IMR-90 (cell line): ENCODE measurements around the gene POLR2I. TPM values are rescaled to one million over a fixed set of nuclear protein-coding genes. Genes with fewer than 3 reads are reported as not detected.

Experiments
- ATAC-seq: fragments of 200-7000 bp; cut with Tn5 transposase; 2 replicates; pipeline ENCODE4 v1.9.1; 2020; ENCODE audit warnings: low read depth, mild to moderate bottlenecking, moderate library complexity
- BruUV-seq: library from RNA; stranded (reverse); fragments of 400-500 nt; replicated peaks from 2 replicates; lab custom pipeline; 2021; lab: Mats Ljungman, UMichigan
- CTCF ChIA-PET: fragments of 300-600 bp; formaldehyde crosslinking; extraction: SDS; loops from one replicate; lab custom pipeline; 2021; ENCODE audit warnings: antibody characterized with exemption; lab: Yijun Ruan, JAX
- POLR2A ChIA-PET: fragments of 300-600 bp; sonication (Branson Sonifier 250); formaldehyde crosslinking; loops from one replicate; lab custom pipeline; 2022; ENCODE audit warnings: antibody characterized with exemption; ENCODE audit not compliant: unreplicated experiment; lab: Charles Lee
- DNase-seq: peaks from one replicate; pipeline ENCODE4 v3.0.0; 2013
- H2AFZ ChIP-seq: replicated peaks from 2 replicates; pipeline ENCODE3; 2013; ENCODE audit warnings: low read length, mild to moderate bottlenecking; ENCODE audit not compliant: poor library complexity
- H2AK5ac ChIP-seq: 2 replicates; pipeline ENCODE4 v1.6.1; 2013; ENCODE audit warnings: low read depth, low read length, inconsistent platforms
- H2AK9ac ChIP-seq: replicated peaks from 2 replicates; pipeline ENCODE3; 2013; ENCODE audit warnings: mild to moderate bottlenecking, low read depth, low read length, moderate library complexity; ENCODE audit not compliant: poor library complexity
- H2BK120ac ChIP-seq: 2 replicates; pipeline ENCODE4 v1.6.1; 2013; ENCODE audit warnings: low read depth, low read length, inconsistent platforms
- H2BK15ac ChIP-seq: 3 replicates; pipeline ENCODE4 v1.6.1; 2013; ENCODE audit warnings: low read depth, low read length, inconsistent platforms
- H2BK20ac ChIP-seq: 2 replicates; pipeline ENCODE4 v1.6.1; 2013; ENCODE audit warnings: low read depth, mild to moderate bottlenecking, inconsistent platforms, low read length, moderate library complexity
- H2BK5ac ChIP-seq: 2 replicates; pipeline ENCODE4 v1.6.1; 2013; ENCODE audit warnings: mild to moderate bottlenecking, low read depth, low read length, inconsistent platforms; ENCODE audit not compliant: poor library complexity, severe bottlenecking
- H3K14ac ChIP-seq: replicated peaks from 2 replicates; pipeline ENCODE4 v1.6.1; 2013; ENCODE audit warnings: low read depth, low read length, inconsistent platforms
- H3K18ac ChIP-seq: 2 replicates; pipeline ENCODE4 v1.6.1; 2013; ENCODE audit warnings: low read depth, low read length, control low read depth
- H3K23ac ChIP-seq: 2 replicates; pipeline ENCODE4 v1.6.1; 2013; ENCODE audit warnings: low read depth, low read length, inconsistent platforms
- H3K27ac ChIP-seq: 2 replicates; pipeline ENCODE4 v1.5.1; 2013; ENCODE audit warnings: mild to moderate bottlenecking, control low read depth, low read length; ENCODE audit not compliant: insufficient read depth
- H3K27me3 ChIP-seq: 2 replicates; pipeline ENCODE4 v1.6.1; 2013; ENCODE audit warnings: low read length; ENCODE audit not compliant: control insufficient read depth, insufficient read depth
- H3K36me3 ChIP-seq: 2 replicates; pipeline ENCODE4 v1.6.1; 2013; ENCODE audit warnings: low read length, mixed read lengths; ENCODE audit not compliant: control insufficient read depth, insufficient read depth
- H3K4ac ChIP-seq: 2 replicates; pipeline ENCODE4 v1.6.1; 2013; ENCODE audit warnings: low read depth, low read length, inconsistent platforms
- H3K4me1 ChIP-seq: 2 replicates; pipeline ENCODE4 v1.6.1; 2013; ENCODE audit warnings: low read length, mixed read lengths; ENCODE audit not compliant: control insufficient read depth, insufficient read depth
- H3K4me2 ChIP-seq: 2 replicates; pipeline ENCODE4 v1.6.1; 2013; ENCODE audit warnings: low read depth, mild to moderate bottlenecking, control low read depth, low read length, moderate library complexity
- H3K4me3 ChIP-seq: 2 replicates; pipeline ENCODE4 v1.5.1; 2013; ENCODE audit warnings: low read depth, mild to moderate bottlenecking, control low read depth, low read length, moderate library complexity; ENCODE audit not compliant: insufficient read depth
- H3K56ac ChIP-seq: 2 replicates; pipeline ENCODE4 v1.6.1; 2013; ENCODE audit warnings: low read length, inconsistent platforms; ENCODE audit not compliant: insufficient read depth; ENCODE audit errors: extremely low read depth
- H3K79me1 ChIP-seq, 2 experiments: 2 replicates each; pipeline ENCODE4 v1.6.1; 2013; ENCODE audit warnings: low read length in 2 of 2, inconsistent platforms in 1 of 2, low read depth in 1 of 2
- H3K9ac ChIP-seq: 2 replicates; pipeline ENCODE4 v1.6.1; 2013; ENCODE audit warnings: low read depth, low read length, control low read depth
- H3K9me1 ChIP-seq: 2 replicates; pipeline ENCODE4 v1.6.1; 2013; ENCODE audit warnings: low read length, inconsistent platforms; ENCODE audit not compliant: insufficient read depth
- H3K9me3 ChIP-seq: 2 replicates; pipeline ENCODE4 v1.6.1; 2013; ENCODE audit warnings: low read length; ENCODE audit not compliant: control insufficient read depth, insufficient read depth
- H4K20me1 ChIP-seq: 2 replicates; pipeline ENCODE4 v1.6.1; 2013; ENCODE audit warnings: low read length, inconsistent platforms; ENCODE audit not compliant: insufficient read depth
- H4K5ac ChIP-seq: 2 replicates; pipeline ENCODE4 v1.6.1; 2013; ENCODE audit warnings: mild to moderate bottlenecking, low read depth, low read length, control low read depth
- H4K8ac ChIP-seq, 2 experiments: 2 replicates each; pipeline ENCODE4 v1.6.1; 2013; ENCODE audit warnings: low read depth in 2 of 2, low read length in 2 of 2, control low read depth in 1 of 2, inconsistent platforms in 1 of 2
- H4K91ac ChIP-seq: 2 replicates; pipeline ENCODE4 v1.6.1; 2013; ENCODE audit warnings: low read depth, low read length, inconsistent platforms; ENCODE audit not compliant: insufficient read depth
- CEBPB ChIP-seq: IDR thresholded peaks from 2 replicates; pipeline ENCODE4 v1.6.1; 2012; ENCODE audit warnings: low read depth, low read length, improper control_type of control experiment
- CHD1 ChIP-seq: IDR thresholded peaks from 2 replicates; pipeline ENCODE4 v1.6.1; 2012; ENCODE audit warnings: low read depth, low read length, improper control_type of control experiment
- FOS ChIP-seq: fragments of 150-350 bp; IDR thresholded peaks from 2 replicates; pipeline ENCODE4 v1.6.1; 2016; ENCODE audit warnings: low read depth, low read length
- MAFK ChIP-seq: IDR thresholded peaks from 2 replicates; pipeline ENCODE4 v1.6.1; 2012; ENCODE audit warnings: low read depth, low read length, improper control_type of control experiment
- MAZ ChIP-seq: IDR thresholded peaks from 2 replicates; pipeline ENCODE4 v1.6.1; 2012; ENCODE audit warnings: low read depth, mild to moderate bottlenecking, low read length, improper control_type of control experiment, moderate library complexity, borderline replicate concordance
- NFE2L2 ChIP-seq: fragments of 150-350 bp; IDR thresholded peaks from 2 replicates; pipeline ENCODE4 v1.6.1; 2016; ENCODE audit warnings: low read depth, mild to moderate bottlenecking, low read length
- POLR2A ChIP-seq: IDR thresholded peaks from 2 replicates; pipeline ENCODE4 v1.6.1; 2012; ENCODE audit warnings: mild to moderate bottlenecking, low read depth, low read length
- RAD21 ChIP-seq: IDR thresholded peaks from 2 replicates; pipeline ENCODE4 v1.6.1; 2012; ENCODE audit warnings: low read length, improper control_type of control experiment
- RCOR1 ChIP-seq: IDR thresholded peaks from 2 replicates; pipeline ENCODE4 v1.6.1; 2012; ENCODE audit warnings: mild to moderate bottlenecking, low read length, improper control_type of control experiment; ENCODE audit not compliant: insufficient replicate concordance
- SMC3 ChIP-seq: fragments of 150-350 bp; IDR thresholded peaks from 2 replicates; pipeline ENCODE4 v1.6.1; 2016; ENCODE audit warnings: low read depth, mild to moderate bottlenecking, antibody characterized with exemption, low read length, moderate library complexity
- WGBS, 2 experiments: methylation state at CpG; one replicate each; pipeline versions ENCODE4 v1.1.5 to v1.1.7; 2013; ENCODE audit warnings: missing lambda C conversion rate in 2 of 2; ENCODE audit not compliant: insufficient read length in 1 of 2; ENCODE audit errors: extremely low coverage in 2 of 2; 5-methylcytosine and 5-hydroxymethylcytosine counted together
- dilution Hi-C: fragments of 300-500 bp; cut with HindIII; formaldehyde crosslinking; loops from one replicate; pipeline ENCODE4 v1.14.3; 2018; ENCODE audit warnings: low sequenced_read_pairs; ENCODE audit not compliant: unreplicated experiment
- in situ Hi-C: fragments of 300-500 bp; cut with MboI; formaldehyde crosslinking; loops from 3 replicates; pipeline ENCODE4 v1.14.3; 2019; ENCODE audit warnings: low sequenced_read_pairs, inconsistent platforms, mixed read lengths
- intact Hi-C: fragments of 100-400 bp; cut with micrococcal nuclease; formaldehyde crosslinking; loops from 2 replicates; pipeline ENCODE4 v1.10.0; 2022
- polyA plus RNA-seq, 3 experiments: library from polyadenylated mRNA; depleted of rRNA; stranded (reverse); fragments of >200 nt; gene quantifications; 2 replicates each; pipeline ENCODE4 v1.2.3, GENCODE V29; 2012; ENCODE audit warnings: low replicate concordance in 1 of 3
- total RNA-seq: library from RNA; depleted of rRNA; stranded (reverse); fragments of >200 nt; gene quantifications from 2 replicates; pipeline ENCODE4 v1.2.3, GENCODE V29; 2012
- TF ChIP-seq, protein P1 (sequence below): conservative IDR thresholded peaks from 2 replicates; pipeline ENCODE4 v1.5.1; 2012; ENCODE audit warnings: mild to moderate bottlenecking, low read depth, low read length, improper control_type of control experiment
- TF ChIP-seq, protein P2 (sequence below): fragments of 150-350 bp; IDR thresholded peaks from 2 replicates; pipeline ENCODE4 v1.6.1; 2016; ENCODE audit warnings: low read depth, mild to moderate bottlenecking, low read length, moderate library complexity, borderline replicate concordance
- TF ChIP-seq, protein P3 (sequence below): fragments of 150-350 bp; IDR thresholded peaks from 2 replicates; pipeline ENCODE4 v1.6.1; 2017; ENCODE audit warnings: mild to moderate bottlenecking, antibody characterized with exemption, low read length, low read depth

POLR2I gene
- total and polyA plus RNA-seq, 2 of the 4 experiments (the other 2 are of a cell fraction), result 35.8 to 59.7 TPM

DNA sequence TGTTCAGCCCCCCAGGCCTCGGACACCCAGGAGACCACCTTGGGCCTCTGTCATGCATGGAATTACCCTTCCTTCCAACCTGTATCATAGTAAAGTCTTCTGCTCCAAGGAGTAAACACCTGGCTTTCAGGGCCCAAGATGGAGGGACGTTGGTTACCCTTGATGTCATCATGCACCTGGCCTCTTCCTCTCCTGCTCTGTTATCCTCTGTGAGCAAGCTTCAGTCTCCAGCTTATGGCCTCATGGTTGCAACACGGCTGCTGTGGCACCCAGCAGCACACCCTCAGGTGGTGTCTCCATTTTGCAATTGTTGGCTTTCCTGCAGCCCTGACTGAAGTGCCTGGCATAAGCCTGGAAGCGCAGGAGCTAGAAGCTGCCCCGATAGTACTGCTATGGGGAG, 7.7 kb downstream of the POLR2I start:
- no peak overlapping the region for H4K8ac ChIP-seq
- POLR2A ChIA-PET, result no interaction called here
- peaks cover 11% of the 10 kb centered on the region for H3K36me3 ChIP-seq

More for the DNA sequence above, 7.7 kb downstream of the POLR2I start:
- no peak overlapping the region for H2AK9ac ChIP-seq
- no peak overlapping the region for H2BK20ac ChIP-seq
- H3K4ac ChIP-seq, result no peak overlapping the region
- no peak overlapping the region for H3K4me3 ChIP-seq
- H3K27me3 ChIP-seq, result no peaks in the 10 kb centered on the region
- no peak overlapping the region for H3K56ac ChIP-seq
- no peak overlapping the region for H4K5ac ChIP-seq
- no peaks in the 10 kb centered on the region for H4K20me1 ChIP-seq
- H2AK5ac ChIP-seq, result no peak overlapping the region
- CTCF ChIA-PET, result interaction anchor here (1.5 kb wide), 1 partner anchor 21 kb away, joined by 4 read pairs; no protein-coding TSS in a partner anchor
- WGBS, 2 experiments, result 88% methylated on average over 5 of the region's 5 CpGs; no CpG with 5 or more reads in 1 of the 2 experiments
- ATAC-seq (no peak), DNase-seq (no peak)
- no peak overlapping the region for H2AFZ ChIP-seq
- H3K79me1 ChIP-seq, result peaks cover 0 to 3% of the 10 kb centered on the region in 2 experiments; a peak in 1 of 4 replicates
- H3K9me3 ChIP-seq, result no peaks in the 10 kb centered on the region
- H3K4me1 ChIP-seq, result no peaks in the 10 kb centered on the region
- intact Hi-C loops (no loop called here), in situ Hi-C loops (no loop called here), dilution Hi-C loops (no loop called here)
- H4K91ac ChIP-seq, result no peak overlapping the region
- H3K4me2 ChIP-seq, result no peak overlapping the region
- H2BK120ac ChIP-seq, result no peak overlapping the region
- H2BK5ac ChIP-seq, result no peak overlapping the region
- no TSS peak for BruUV-seq
- no peak overlapping the region for H3K23ac ChIP-seq
- TF ChIP-seq POLR2A (no peak), MAFK (no peak), NFE2L2 (no peak), SMC3 (no peak), FOS (no peak), CEBPB (no peak), RAD21 (no peak), MAZ (no peak), CHD1 (no peak), RCOR1 (no peak)
- TF ChIP-seq, protein P1, sequence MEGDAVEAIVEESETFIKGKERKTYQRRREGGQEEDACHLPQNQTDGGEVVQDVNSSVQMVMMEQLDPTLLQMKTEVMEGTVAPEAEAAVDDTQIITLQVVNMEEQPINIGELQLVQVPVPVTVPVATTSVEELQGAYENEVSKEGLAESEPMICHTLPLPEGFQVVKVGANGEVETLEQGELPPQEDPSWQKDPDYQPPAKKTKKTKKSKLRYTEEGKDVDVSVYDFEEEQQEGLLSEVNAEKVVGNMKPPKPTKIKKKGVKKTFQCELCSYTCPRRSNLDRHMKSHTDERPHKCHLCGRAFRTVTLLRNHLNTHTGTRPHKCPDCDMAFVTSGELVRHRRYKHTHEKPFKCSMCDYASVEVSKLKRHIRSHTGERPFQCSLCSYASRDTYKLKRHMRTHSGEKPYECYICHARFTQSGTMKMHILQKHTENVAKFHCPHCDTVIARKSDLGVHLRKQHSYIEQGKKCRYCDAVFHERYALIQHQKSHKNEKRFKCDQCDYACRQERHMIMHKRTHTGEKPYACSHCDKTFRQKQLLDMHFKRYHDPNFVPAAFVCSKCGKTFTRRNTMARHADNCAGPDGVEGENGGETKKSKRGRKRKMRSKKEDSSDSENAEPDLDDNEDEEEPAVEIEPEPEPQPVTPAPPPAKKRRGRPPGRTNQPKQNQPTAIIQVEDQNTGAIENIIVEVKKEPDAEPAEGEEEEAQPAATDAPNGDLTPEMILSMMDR, result no peak
- TF ChIP-seq, protein P2, sequence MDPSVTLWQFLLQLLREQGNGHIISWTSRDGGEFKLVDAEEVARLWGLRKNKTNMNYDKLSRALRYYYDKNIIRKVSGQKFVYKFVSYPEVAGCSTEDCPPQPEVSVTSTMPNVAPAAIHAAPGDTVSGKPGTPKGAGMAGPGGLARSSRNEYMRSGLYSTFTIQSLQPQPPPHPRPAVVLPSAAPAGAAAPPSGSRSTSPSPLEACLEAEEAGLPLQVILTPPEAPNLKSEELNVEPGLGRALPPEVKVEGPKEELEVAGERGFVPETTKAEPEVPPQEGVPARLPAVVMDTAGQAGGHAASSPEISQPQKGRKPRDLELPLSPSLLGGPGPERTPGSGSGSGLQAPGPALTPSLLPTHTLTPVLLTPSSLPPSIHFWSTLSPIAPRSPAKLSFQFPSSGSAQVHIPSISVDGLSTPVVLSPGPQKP, result no peak
- TF ChIP-seq, protein P3, sequence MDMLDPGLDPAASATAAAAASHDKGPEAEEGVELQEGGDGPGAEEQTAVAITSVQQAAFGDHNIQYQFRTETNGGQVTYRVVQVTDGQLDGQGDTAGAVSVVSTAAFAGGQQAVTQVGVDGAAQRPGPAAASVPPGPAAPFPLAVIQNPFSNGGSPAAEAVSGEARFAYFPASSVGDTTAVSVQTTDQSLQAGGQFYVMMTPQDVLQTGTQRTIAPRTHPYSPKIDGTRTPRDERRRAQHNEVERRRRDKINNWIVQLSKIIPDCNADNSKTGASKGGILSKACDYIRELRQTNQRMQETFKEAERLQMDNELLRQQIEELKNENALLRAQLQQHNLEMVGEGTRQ, result no peak
- H3K9me1 ChIP-seq, result no peaks in the 10 kb centered on the region
- no peak overlapping the region for H2BK15ac ChIP-seq
- no peak overlapping the region for H3K18ac ChIP-seq
- no peak overlapping the region for H3K27ac ChIP-seq
- H3K14ac ChIP-seq, result no peak overlapping the region
- H3K9ac ChIP-seq, result no peak overlapping the region
